Dedifferentiated amniotic fluid mesenchymal stem cell (primary cell): ENCODE data around the gene OSMR.

Experiments used
- DNase-seq: peaks from one replicate; pipeline ENCODE4 v3.0.0-alpha.2; 2016; ENCODE audit errors: extremely low spot score

OSMR gene

DNA sequence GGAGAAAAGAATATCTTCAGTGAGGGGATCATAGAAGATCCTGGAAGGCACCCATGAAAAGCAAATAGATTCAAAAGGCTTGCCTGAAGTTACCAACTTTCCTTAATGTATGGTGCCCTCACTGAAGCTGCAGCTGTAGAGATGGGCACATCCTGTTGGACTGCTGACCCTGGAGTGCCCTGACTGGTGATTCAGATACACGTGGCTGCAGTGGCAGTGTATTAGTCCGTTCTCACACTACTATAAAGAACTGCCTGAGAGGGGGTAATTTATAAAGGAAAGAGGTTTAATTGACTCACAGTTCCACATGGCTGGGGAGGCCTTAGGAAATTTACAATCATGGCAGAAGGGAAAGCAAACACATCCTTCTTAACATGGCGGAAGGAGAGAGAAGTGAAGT, 80.3 kb downstream of the OSMR start:
- no peak for DNase-seq

- no peak for DNase-seq
Observed at GRCh38 chr5:38927470-38927869, 81.7 kb downstream of the OSMR start.

DNA sequence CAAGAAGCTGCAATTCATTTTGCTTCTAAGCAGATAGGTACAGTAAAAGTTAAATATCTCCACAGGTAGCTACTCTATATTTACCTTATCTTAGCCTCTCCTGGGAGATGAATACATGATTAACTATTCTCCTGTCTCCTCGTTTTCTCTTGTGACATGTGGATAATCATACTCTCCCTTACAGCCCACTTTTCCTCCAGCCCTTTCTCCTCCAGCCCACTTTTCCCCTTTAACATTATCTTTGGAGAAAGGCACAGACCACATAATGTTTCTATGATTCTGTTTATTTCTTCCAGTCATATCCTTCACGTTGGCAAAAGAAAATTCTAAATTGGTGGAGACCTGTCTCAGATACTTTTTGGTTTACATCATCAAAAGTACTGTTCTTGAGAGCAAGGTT, 84.0 kb downstream of the OSMR start:
- no peak for DNase-seq

GRCh38 chr5:38931731-38932130, 85.9 kb downstream of the OSMR start:
- DNase-seq, result no peak

DNA sequence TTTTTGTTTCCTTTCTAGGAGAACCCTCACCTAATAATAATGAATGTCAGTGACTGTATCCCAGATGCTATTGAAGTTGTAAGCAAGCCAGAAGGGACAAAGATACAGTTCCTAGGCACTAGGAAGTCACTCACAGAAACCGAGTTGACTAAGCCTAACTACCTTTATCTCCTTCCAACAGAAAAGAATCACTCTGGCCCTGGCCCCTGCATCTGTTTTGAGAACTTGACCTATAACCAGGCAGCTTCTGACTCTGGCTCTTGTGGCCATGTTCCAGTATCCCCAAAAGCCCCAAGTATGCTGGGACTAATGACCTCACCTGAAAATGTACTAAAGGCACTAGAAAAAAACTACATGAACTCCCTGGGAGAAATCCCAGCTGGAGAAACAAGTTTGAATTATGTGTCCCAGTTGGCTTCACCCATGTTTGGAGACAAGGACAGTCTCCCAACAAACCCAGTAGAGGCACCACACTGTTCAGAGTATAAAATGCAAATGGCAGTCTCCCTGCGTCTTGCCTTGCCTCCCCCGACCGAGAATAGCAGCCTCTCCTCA, 87.1 kb downstream of the OSMR start:
- no peak for DNase-seq

- DNase-seq, result no peak
Observed at GRCh38 chr5:38935437-38935836, 89.6 kb downstream of the OSMR start.

- no peak for DNase-seq
Observed at GRCh38 chr5:38936269-38936668, 90.5 kb downstream of the OSMR start.

DNA sequence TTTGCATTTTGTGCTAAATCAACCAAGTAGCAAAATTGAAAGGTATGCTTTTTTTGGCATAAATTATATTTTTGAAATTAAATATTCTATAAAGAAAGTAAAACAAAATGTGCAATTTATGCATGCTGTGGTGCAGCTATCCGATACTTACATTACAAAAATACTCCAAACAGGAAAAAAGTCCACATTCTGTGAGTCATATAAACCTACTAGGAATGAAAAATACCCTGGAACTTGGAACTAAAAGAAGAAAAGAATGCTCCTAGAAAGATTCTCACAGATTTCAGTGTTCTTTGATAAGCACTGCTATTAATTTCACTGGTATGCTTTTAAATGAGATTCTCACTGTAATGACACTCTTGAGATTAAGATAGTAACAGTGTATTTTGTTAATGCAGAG, 92.6 kb downstream of the OSMR start:
- DNase-seq, result no peak

- DNase-seq, result no peak
Observed at GRCh38 chr5:38938973-38939372, 93.2 kb downstream of the OSMR start.

- DNase-seq, result no peak
Observed at GRCh38 chr5:38940230-38940858, 94.5 kb downstream of the OSMR start.

DNA sequence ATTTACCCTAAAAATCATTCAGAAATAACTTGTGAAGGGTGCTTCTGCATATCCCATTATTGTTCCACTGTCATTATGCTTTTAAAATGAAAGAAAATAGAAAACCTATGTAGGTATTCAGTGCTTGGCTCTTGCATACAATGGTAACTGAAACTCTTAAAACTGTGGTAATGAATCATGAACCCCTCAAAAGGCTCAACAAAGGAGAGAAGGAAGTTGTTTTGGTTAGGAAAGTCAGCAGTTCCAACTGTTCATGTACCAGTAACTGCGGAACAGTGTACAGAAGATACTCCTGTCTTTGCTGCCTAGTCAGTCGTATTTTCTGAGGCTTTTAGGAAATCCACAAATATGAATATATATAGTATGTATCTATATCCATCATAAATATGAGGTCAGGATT, 96.1 kb downstream of the OSMR start:
- DNase-seq, result no peak

DNA sequence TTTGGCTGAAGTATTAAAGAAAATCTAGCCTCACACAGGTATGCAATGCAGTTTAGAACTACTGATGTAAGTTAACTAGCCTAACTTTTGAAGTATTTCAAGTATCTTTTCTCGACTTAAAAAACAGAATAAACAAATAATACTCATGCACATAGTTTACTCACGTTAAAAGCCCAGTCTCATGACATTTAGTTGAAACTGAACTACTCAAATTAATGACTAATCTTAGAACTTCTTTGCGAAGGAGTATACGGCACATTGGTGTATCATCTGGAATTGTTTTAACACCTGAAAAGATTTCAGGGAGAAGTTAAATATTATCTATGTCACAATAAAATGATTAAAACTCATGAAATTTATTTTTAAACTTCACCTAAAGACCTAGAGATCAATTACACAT, 98.5 kb downstream of the OSMR start:
- no peak for DNase-seq

DNA sequence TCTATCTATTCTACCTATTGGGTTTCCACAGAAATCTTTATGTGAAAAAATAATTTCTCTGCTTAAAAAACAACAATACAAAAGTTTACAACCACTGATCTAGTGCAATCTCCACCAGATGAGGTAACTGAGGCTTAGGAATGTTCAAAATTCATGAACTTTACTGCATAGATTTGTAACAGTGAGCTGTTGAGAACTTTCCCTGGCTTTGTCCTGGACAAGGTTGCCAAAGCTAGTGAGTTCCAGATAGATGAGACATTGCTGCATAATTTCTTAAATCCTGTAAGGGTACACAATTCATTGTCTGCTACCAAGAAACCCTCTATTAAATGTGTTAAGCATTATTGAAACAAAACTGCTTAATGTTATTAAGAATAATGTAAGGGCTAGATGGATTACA, 102.7 kb downstream of the OSMR start:
- peak; percentile 42 for DNase-seq

DNA sequence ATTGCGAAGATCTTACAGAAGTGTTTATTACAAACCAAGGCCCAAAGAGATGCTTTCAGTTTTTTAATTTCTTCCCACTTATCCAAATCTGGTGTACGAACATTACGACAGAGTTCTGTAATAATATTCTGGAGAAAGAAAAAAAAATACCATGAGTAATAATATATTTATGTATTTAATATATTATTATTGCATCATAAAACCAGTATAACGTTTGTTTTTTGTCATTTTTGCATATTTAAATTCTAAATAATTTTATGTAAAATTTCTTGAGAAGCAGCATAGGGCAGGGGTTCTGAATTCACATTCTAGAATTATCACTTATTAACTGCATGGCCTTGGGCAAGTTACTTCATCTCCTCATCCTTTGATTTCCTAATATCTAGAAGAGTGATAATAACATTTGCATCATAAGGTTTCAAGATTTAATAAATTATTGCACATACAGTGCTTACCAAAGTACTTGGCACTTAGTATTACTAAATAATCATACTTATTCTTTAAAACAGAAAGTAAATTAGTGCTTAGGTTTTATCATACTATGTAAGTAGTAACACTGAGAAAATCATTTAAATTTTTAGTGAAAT, 107.7 kb downstream of the OSMR start:
- DNase-seq, result no peak

DNA sequence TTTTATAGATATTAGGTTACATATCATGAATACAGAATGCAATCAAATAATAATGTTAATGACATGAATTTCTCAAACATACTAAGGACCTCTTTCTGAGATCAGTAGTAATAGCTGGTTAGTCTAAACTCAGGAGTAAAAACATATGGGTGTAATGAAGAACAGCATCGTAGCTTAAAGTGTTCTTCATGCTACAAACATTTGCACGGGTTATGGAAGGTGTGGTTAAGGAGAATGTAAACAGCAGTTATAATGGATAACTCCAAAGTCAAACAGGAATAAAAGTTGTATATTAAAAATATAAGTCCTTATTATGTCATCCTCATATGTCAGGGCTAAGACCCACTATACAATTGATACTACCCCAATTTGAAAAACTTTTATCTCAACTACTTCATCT, 115.9 kb downstream of the OSMR start:
- DNase-seq, result no peak

GRCh38 chr5:38968665-38969064, 122.9 kb downstream of the OSMR start:
- no peak for DNase-seq

DNA sequence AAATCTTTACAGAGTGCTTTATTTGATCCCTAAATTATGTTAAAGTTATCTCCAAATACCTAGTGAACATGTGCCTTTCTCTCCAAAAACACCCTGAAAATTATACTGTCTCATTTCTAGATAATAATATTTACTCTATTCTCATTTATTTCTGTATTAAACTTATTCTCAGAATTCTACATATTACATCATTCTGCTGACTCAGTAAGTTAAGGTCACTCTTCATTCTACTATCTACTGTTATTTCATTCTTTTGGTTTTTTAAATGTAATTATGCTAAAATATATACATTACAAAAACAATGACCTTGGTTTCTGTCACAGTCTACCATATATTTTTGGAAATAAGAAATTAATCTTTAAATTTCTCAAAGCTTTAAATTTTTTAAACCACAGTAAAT, 132.2 kb downstream of the OSMR start:
- no peak for DNase-seq

DNA sequence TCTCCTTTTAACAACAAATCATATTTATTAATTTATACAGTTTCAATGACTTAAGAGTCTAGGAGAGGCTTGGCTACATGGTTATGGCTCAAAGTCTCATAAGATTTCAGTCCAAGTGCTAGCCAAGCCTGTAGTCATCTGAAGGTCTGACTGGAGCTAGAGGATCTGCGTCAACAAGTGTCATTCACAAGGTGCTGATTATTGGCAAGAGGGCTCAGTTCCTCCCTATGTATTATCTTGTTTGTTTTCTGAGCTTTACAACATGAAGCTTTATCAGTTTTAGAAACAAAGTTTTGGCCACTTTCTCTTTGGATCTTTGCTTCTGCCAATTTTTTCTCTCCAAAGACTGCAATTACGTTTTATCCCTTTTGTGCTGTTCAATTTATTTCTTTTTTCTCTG, 133.7 kb downstream of the OSMR start:
- no peak for DNase-seq
